Central memory CD4-positive, alpha-beta T cell (primary cell): ENCODE results near the gene KIAA1217.

Experiments used
- DNase-seq: peaks from one replicate; pipeline ENCODE4 v3.0.0; 2022

The KIAA1217 gene

DNA sequence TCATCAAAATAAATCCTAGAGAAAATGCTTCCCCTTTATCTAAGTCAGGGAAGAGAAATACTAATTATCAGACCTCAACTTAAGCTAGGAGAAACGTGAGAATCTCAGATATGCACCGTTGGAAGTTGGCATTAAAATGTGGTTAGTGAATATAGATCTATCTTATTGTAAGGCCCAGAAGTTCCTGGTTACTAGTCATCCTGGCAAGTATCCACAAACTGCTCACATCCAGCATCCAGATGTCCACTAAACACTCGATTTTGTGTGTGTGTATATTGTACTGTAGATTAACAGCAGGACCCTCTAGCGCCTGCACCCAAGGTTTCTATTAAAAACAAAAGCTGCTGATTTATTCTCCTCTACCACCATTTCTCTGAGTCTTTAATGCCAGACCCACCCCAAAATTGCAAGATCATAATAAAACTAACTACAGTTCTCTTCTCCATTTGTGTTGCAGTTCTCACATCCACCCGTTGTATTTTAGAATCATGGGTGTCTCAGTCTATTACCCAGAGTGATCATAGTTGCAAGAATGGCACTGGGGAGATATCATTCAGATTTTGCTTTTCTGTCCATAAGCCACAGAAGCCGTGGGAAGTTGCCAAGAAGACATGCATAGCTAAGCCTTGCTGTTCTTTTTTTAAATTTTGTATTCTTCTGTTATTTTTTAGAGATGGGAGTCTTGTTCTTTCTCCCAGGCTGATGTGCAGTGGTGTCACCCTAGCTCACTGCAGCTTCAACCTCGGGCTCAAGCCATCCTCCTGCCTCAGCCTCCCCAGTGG, 165.4 kb downstream of the KIAA1217 start:
- DNase-seq = no peak

DNA sequence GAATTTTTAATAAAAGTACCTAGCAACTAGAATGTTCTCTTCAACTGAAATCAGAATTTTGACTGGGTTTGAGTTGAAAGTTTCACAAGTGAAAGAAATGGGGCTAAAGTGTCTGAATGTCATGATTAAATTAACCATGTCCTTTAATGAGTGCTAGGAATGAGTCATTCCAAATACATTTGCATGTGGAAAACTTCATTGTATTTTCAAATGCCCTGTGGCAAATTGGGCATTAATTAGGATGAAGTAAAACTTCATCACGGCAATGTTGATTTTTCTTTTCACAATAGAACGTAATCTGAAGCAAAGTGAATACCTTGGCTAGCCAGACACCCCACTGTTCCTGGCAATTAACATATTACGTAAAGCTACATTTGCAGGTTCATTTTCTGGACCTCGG, 166.6 kb downstream of the KIAA1217 start:
- DNase-seq = no peak

DNA sequence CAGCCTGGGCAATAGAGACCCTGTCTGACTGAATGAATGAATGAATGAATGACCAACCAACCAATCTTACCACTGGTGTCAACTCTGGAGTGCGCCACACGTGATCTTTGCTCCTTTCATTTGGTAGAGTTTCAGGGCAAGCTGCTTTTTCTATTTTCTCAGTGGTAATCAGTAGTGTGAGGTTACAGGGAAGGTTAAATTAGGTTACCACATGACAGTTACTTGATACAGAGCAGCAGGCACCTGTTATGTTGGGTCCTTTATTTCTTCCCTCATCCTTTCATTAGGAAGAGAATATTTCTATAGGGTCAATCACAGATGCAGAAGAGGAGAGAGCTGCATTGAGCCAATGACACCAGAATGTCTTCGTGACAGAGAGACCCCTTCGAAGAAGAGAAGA, 167.8 kb downstream of the KIAA1217 start:
- no peak for DNase-seq

DNA sequence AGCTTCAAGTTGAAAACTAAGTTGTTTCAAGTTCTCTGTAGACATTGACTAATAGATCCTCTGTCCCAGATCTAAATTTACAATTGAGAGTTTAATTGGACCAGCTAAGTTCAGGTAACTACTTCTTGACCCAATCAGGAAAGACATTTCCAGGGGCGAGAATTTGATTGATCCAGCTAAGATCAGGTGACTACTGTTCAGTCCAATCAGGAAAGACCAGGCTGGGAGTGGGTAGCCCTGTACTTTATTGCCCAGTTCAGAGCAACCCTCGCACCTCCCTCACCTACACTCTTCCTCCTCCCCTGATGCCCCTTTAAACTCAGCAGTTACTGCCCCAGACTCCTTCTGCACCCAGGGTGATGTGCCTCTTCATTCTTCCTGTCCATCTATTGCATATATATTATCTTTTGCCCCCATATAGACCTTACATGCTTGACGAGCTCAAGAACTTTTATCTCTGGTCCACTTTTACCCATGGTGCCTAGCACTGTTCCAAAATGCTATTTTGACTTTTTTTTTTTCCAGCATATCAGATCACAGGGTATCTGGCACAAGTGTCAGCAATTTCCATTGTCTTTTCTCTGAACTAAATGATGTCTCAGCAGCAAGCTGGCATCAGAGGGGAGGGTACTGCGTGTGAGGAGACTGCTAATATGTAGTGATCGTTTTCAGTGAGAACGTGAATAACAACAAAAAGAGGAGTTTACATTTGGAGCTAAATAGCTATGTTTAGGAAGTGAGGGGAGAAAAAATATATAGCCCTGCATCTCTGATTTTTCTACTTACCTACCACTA, 169.4 kb downstream of the KIAA1217 start:
- no peak for DNase-seq

DNA sequence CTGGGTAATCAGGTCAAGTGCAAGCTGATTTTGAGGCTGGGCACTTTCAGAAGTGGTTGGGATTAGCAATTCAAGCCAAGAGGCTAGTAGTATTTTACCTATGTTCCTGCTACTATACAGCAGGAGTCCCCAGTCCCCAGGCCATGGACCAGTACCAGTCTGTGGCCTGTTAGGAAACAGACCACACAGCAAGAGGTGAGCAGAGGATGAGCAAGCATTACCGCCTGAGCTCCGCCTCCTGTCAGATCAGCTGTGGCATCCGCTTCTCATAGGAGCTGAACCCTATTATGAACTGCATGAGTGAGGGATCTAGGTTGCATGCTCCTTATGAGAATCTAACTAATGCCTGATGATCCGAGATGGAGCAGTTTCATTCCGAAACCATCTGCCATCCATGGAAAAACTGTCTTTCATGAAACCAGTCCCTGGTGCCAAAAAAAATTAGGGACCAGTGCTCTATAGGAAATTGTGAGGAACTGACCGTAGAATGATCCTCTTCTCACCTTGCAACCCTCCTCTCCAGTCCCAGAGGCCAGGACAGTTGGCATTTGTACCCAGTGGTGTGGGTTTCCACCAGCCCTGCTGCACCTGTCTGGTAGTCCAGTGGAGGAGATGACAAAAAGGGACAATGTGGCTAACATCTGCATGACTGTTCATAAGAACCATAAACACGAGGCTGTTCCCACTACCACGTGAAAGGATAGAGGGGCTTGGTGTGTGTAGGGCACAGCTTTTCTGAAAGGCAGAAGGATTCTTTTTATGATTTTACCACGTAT, 172.5 kb downstream of the KIAA1217 start:
- no peak for DNase-seq

DNA sequence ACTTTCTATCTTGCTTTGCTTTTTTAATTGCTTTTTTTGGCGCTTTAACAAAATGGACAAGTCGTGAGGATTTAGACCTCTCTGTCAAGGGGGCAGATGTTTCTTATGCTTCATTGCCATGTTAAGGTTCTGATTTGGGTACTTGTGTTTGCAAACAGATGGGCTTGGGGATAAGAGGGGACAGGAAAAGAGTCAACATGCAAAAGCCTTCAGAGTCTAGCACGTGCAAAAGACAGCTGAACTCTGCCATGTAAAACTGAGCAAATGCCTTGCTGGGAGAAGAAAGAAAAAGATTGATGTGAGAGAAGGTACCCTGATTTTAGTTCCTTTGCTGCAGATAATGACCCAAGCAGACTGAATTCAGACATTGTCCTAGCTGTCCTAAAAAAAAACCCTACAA, 173.1 kb downstream of the KIAA1217 start:
- no peak for DNase-seq

DNA sequence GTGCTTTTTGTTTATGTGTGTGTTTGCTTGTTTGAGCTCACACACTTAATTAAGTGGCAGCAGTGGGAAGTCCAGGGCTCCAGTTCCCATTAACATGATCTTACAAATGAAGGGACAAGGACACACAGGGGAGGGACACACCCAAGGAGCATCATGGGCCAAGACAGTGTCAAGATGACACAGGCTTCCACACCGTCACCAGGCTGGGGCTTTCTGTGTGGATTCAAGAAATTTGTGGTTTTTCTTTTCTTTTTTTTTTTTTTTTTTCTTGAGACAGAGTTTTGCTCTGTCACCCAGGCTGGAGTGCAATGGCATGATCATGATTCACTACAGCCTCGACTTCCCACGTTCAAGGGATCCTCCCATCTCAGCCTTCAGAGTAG, 173.6 kb downstream of the KIAA1217 start:
- DNase-seq = no peak

DNA sequence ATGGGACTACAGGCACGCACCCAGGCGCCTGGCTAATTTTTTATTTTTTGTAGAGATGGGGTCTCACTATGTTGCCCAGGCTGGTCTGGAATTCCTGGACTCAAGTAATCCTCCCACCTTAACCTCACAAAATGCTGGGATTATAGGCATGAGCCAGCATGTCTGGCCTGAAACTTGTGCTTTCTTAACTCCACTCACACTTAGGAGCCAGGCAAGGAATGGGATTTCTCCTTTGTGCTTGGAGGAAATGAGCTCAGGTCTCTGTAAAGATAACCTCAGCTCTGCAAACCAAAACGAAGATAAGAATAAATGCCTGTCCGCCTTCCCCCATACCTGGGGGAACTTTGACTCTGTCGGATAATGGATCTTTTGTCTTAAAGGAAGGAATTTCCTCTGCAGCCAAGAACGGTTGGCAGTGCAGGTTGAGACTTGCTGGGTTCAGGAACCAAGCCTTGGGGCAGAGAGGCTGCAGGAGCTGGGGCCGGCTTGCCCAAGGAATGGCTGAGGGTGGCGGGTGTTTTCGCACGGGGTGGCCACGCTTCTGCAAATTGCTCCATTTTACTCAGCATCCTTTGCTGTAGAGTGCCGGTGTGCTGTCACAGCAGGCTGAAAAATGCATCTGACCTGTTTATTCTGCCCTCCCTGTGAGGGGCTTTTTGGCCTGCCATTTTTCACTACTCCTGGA, 174.2 kb downstream of the KIAA1217 start:
- no peak for DNase-seq

DNA sequence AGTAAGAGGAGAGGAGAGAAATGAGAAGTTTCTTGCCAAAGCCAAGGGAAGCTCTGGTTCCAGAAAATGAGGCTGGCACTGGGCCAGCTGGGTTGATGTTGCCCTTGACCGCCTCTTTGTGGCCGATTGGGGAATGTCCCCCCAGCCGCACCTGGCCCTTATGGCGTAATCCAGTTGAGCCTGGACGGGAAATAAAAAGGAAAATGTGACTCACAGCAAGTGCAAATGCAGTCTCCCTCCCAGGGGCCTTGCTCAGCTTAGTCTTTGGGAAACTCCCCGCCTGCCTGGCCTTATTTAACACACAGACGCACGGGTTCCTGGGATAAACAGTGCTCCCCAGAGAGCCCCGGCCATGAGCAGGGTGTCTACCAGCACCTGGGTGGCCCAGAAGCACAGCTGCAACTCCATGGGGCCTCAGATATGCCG, 174.8 kb downstream of the KIAA1217 start:
- DNase-seq = no peak

DNA sequence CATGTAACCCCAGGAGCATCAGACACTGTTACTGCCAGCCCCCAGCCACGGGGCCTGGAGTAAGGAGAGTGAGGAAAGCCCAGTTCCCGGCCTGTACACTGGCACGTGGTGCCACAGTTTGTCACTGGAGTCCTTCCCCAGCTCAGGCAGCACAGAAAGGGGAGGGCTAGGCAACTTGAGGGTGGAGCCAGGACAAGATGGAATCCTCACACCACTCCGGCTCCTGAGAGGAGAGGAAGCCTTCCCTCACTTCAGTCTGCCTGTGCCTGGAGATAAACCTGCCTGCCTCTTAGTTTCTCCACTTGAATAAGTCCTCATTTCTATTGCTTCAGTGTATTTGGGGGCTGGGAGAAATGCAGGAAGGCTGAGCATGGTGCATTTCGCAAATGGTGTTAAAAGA, 176.0 kb downstream of the KIAA1217 start:
- no peak for DNase-seq

DNA sequence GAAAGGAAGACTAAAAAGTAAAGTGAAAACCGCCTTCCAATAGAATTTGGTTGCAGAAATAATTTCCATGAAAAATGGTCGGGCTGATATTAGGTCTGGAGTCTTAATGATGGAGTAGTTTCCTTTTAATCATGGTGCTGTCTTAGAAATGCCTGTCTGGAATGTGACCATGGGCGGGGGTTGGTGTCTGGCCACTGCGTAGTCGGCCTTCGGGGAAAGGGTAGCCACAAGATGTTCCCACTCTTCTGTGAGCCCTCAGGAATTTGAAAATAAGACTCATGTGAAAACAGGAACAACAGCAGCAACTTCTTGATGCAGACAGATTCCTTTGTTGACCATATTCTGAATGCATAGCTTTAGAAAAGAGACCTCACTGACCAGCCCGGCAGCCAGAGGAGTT, 176.8 kb downstream of the KIAA1217 start:
- no peak for DNase-seq

DNA sequence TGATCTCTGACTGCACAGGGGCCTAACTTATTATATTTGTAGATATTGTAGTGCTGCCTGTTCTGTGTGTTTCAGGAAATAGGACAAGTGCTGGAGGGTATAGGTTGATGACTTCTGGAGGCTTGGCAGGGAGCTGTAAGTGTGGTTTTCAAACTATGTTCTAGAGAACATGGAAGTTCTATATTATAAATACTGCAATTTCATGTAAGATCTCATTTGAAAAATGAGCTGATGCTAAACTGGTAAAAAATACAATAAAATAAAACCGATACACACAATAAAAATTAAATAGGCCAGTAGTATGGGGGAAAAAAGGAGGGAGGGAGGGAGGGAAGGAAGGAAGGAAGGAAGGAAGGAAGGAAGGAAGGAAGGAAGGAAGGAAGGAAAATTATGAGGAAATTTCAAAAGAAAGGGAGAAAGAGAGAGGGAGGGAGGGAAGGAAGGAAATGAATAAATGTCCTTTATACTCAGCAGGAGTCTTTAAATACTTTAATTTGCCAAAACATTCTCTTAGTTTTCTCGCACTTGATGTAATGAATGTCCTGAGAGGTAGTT, 181.3 kb downstream of the KIAA1217 start:
- DNase-seq = no peak

DNA sequence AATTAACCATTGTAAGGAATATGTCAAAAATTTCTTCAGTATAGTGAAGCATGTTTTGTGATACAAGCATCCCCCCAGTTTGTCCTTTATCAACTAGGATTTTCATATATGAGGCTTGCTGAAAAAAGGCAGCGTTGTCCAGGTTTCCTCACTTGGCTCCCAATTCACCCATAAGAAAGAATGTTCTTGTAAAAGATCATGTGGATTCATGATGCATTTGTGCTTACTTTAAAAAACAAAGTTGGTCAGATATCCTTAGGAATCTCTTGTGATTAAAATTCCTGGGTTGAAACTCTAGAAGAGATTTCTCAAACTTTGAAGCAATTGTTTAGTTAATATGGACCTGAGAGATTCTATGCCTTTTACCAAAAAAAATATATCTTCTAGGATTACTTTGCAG, 181.8 kb downstream of the KIAA1217 start:
- no peak for DNase-seq

DNA sequence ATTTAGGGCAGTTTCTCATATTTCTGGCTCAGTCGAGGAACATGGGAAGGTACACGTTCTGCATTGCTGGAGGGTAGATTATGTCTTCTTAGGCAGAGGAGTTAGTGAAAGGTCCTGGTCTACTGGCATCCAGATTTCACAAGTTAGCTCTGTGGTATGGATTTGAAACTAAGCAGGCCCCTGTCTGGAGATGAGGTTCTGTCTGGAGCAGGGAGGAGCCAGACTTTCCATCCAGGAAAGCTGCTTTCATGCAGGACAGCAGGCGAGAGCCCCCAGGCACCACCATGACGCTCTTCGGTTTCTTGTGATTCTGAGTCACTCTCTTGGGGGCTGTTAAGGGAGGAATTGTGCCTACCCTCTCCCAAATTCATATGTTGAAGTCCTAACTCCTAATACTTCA, 184.3 kb downstream of the KIAA1217 start:
- no peak for DNase-seq

DNA sequence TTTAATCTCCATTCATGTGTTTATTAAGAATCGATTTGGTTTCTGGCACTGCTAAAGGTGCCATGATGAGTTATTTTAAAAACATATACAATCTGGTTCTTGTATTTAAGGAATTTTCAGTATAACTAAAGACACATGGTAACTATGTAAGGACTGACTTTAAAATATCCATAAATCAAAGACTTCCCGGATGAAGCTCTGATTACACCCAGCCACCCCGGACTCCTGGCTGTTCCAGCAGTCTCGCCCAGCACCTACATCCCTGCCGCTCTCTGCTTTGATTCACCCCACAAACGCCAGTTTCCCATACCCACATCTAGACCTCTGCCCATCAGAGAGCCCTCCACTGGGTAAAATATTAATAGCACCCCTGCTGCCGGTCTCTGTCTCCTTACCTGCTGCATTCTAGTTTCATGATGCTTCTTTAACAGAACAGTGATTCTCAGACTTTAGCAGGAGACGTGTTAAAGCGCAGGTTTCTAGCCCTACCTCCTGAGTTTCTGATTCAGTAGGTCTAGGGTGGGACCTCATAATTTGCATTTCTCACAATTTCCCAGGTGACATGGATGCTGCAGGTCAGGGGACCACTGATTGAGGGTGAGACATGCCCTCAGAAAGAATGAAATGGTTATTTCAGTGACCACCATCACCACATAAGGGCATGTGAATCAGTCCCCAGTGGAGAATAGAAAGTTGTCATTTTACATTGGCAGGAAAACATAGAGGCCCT, 185.7 kb downstream of the KIAA1217 start:
- DNase-seq = no peak

DNA sequence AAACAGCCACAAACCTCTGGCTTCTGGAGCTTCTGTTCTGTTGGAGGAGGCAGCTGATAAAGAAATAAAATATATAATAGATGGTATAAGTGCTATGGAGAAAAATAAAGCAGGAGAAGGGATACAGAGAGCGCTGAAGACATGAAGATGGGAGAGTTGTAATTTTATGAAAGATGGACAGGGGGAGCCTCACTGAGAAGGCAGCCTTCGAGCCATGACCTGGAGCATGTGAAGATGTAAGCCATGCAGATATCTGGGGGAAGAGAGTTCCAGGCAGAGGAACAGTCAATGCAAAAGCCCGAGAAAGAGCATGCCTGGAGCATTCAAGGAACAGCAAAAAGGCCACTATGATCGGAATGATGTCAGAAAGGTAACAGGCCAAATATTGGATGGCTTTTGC, 187.5 kb downstream of the KIAA1217 start:
- DNase-seq = no peak

DNA sequence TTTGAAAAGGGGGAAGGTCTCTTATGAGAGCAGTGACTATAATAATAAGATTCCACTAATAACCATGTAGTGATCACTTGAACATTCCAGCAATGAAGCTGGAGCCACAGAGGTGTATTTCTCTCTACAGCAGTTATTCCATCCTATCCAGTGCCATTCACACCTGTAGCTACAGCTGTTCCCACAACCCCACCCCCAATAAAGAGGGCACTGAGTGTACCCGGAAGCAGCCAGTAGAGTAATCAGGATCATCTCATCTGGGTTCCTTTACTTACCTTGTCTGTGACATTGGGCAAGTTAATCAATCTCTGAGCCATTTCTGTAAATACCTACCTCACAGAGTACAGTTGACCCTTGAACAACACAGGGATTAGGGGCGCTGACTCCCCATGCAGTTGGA, 188.7 kb downstream of the KIAA1217 start:
- no peak for DNase-seq

DNA sequence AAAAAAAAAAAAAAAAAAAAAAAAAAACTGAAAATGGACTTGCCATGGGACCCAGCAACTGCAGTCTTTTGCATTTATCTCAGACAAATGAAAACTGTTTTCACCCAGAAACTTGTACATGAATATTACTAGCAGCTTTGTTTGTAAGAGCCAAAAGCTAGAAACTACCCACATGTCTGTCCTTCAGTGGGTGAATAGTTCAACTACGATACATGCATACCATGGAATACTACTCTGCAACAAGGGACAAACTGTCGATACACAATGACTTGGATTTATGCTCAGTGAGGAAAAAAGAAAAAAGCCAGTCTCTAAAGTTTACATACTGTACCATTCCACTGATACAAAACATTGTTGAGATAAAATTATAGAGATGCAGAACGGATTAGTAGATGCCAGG, 195.6 kb downstream of the KIAA1217 start:
- no peak for DNase-seq

DNA sequence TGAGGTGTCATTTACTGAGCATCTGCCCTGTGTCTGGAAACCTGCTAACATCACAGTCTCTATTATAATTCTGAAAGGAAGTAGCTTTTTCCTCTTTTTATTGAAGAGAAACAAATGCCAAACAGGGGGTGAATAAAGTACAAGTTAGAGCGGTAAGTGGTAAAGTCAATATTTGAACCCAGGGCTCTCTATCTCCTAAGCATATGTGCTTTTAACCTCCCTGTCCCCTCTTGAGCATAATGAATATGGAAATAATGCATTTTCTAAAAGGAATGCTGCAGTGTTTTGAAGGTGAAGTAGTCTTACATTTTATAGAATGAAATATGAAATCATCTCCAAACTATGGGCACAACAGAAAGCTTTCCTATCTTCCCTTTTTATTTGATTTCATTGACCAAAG, 196.7 kb downstream of the KIAA1217 start:
- DNase-seq = no peak

DNA sequence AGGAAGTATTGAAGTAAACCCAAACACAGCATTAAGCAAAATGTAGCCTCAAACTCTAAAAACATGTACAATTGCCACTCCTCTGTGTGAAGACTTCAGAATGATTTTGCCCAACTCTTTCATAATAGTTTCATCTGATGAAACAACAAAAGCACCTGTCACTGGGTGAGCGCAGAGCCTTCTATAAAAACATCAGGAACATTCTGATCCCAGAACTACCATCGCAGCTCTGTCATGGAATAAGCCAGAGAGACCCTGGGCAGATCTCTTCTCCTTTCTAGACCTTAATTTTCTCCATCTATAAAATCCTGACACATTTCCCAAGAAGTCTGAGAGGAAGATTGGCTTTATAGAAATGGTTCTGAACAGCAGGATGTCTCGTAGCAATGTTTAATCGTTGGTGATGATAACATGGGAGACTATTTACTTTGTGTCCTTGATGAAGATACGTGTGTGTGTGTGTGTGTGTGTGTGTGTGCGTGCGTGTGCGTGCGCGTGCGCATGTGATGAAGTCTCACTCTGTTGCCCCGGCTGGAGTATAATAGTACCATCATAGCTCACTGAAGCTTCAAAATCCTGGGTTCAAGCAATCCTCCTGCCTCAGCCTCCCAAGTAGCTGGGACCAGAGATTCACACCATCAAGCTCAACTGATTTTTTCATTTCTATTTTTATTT, 198.0 kb downstream of the KIAA1217 start:
- DNase-seq = no peak

DNA sequence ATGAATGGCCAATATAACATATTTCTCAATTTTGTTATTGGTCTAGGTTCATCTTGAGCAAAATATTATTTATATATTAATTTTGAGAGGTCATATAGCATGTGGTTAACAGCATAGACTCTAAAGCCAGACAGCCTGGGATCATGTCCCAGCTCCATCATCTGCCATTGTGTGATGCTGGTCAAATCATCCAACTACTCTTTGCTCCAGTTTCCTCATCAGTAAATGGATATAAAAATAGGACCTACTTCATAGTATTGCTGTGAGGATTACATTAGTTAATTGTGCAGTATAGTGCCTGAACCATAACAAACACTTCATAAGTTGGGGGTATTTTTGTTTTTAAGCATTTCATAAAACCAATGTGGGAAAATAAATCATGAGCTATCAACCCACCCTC, 199.0 kb downstream of the KIAA1217 start:
- DNase-seq = no peak
